ENCODE measurements around the gene TAX1BP1.

TAX1BP1 gene

GRCh38 chr7:27777662-27778061 is 37.7 kb downstream of the TAX1BP1 start:
- DNase-seq (ENCODE audit: low read depth in 2 of 3, low spot score in 1 of 3): no peak

DNA sequence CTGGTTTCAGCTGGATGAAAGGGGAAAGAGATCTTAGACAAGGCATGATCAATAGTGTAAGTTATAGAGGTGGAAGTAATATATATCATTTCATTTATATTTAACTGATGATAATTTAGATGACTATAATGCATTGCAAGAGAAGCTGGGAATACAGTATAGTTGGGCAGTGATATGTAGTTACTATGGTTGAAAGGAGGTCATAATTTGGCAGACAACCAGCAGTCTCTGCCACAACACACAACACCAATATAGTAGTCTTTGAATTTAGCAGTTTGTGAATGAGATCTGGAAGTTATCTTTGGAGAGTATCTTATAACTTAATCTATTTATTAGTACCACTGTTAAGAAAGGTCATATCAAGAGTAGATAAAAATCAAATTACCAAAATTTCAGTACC is 39.9 kb downstream of the TAX1BP1 start:
- DNase-seq (ENCODE audit: low read depth in 2 of 3, low spot score in 1 of 3): no peak

DNA sequence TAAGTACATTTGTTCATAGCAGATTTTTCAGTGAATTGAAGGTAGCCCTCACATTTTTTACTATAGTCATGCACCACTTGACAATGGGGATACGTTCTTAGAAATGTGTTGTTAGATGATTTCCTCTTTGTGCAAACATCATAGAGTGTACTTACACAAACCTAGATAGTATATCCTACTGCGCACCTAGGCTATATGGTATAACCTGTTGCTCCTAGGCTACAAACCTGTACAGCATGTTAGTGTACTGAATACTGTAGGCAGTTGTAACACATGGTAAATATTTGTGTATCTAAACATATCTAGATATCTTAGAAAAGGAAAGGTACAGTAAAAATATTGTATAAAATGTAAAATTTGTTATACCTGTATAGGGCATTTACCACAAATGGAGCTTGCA is 41.2 kb downstream of the TAX1BP1 start:
- DNase-seq (ENCODE audit: low read depth in 2 of 3, low spot score in 1 of 3): no peak

DNA sequence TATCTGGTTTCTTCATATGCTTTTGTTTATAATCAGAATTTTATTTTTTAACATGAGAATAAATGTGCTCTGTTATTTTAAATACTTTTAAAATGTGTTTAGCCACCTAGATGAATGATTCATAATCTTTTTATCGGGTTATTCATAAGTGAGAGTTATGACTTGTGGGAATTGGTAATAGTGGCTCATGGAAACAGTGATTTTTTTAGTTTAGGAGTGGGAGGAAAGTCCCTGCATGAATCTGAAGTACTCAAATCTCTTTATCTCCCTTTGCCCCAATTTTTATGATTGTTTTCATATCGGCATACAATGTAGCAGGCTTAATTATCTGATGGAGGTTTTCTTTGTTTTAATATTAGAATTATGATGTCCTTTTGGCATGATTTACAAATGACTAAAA is 42.9 kb downstream of the TAX1BP1 start:
- no peak for DNase-seq (ENCODE audit: low read depth in 2 of 3, low spot score in 1 of 3)

GRCh38 chr7:27784399-27785053 is 44.6 kb downstream of the TAX1BP1 start:
- DNase-seq (ENCODE audit: low read depth in 2 of 3, low spot score in 1 of 3): peak in 1 of 3 donors; percentile 69

- no peak for DNase-seq (ENCODE audit: low read depth in 2 of 3, low spot score in 1 of 3)
Observed at GRCh38 chr7:27788437-27788836, 48.5 kb downstream of the TAX1BP1 start.

DNA sequence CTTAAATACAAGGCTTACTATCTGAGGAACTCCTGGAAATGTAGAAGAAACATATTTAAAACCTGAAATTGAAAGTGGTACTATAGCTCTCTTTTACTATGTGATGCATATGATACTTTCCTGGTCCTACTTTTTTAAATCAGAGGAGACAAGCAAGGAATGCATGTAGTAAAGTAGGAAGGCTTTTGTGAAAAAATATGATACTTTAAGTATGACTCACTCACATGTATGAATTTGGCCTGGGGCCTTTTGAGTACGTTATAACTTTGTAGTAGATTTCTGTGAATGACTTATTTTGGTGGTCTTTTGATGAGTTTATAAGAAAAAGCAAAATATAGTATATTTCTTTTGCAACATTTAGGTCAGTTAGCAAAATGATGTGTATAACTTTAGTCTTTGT is 53.8 kb downstream of the TAX1BP1 start:
- no peak for DNase-seq (ENCODE audit: low read depth in 2 of 3, low spot score in 1 of 3)

- no peak for DNase-seq (ENCODE audit: low read depth in 2 of 3, low spot score in 1 of 3)
Observed at GRCh38 chr7:27795977-27796376, 56.0 kb downstream of the TAX1BP1 start.

DNA sequence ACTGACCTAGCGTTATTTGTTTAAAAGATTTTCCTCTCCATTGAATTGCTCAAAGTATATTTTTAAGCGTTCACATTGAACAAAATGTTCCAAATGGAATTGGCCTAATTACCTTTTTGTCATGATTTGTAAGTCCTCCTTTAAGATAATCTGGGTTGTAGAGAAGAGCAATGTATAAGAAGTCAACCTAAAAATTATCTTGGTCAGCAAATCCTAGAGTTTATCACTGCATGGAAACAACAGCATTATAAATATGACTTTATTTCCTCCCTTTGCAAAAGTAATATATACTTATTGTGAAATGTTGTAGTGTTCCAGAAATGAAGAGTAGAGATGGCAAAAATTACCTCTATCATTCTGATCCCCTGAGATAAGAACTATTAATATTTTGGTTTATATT is 59.2 kb downstream of the TAX1BP1 start:
- DNase-seq (ENCODE audit: low read depth in 2 of 3, low spot score in 1 of 3): no peak

DNA sequence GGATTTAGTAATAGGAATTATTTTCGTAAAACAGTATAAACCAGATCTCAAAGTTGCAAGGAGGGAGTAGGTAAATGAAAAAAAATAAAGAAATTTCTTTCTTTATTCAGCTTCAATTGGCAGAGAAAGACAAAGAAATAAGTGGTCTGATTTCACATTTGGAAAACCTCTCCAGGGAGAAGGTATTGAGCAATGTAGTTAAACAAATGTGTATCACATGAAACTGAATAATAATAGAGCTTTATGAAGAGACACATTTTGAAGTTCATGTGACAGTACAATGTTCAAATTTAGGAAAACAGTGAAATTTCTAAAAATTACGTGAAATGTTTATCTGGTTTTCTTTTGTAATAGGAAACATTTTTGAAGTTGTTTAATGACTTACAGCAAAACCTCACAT is 63.0 kb downstream of the TAX1BP1 start:
- no peak for DNase-seq (ENCODE audit: low read depth in 2 of 3, low spot score in 1 of 3)

DNA sequence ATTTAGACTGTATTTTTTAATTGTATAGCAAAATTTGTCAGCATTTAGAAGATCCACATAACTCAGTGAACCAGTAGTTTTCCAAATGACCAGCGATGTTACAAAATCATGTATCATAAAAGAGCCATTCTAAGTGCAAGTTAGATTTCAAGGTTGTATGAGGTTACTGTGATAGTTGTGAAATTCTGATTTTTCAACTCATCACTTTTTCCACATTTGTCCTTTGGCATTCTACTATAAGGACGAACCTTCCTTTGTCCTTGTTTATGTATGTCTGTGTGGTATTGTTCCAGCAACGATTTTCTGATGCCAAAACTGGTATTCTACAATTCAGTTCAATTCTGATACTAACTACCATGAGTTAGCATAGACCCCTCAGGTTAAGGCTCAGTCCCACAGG is 64.2 kb downstream of the TAX1BP1 start:
- no peak for DNase-seq (ENCODE audit: low read depth in 2 of 3, low spot score in 1 of 3)

DNA sequence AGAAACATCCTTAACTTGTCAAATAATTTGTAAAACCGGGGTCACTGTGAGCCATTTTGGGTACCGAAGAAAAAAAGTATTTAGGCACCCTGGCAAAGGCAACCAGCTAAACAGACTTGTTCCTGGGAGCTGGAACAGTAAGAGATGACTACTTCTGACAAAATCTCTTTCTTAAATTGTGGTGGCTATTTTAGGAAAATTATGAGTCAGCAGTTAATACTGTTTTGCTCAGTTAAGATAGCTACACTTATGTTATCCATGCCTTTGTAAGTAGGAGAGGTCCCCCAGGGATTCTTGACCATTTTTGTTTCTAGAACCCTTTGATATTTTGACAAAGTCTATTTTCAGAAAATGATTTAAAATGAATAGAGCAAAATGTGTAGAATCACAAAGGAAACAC is 68.7 kb downstream of the TAX1BP1 start:
- DNase-seq (ENCODE audit: low read depth in 2 of 3, low spot score in 1 of 3): no peak

- DNase-seq (ENCODE audit: low read depth in 2 of 3, low spot score in 1 of 3): no peak
Observed at GRCh38 chr7:27810186-27810585, 70.2 kb downstream of the TAX1BP1 start.

DNA sequence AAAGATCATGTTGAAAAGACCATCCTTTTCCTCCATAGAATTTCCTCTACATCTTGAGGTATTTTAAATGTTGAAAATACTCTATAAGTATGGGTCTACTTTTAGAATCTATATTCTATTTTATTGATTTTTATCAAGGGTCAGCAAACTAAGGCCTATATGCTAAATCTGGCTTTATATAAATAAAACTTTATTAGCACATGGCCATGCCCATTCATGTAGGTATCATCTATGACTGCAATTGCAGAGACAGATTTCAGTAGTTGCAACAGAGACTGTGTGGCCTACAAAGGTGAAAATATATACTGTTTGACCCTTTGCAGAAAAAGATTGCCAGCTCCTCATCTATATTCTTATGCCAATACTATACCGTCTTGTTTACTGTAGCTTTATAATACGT is 72.7 kb downstream of the TAX1BP1 start:
- DNase-seq (ENCODE audit: low read depth in 2 of 3, low spot score in 1 of 3): no peak

GRCh38 chr7:27822245-27822644 is 82.3 kb downstream of the TAX1BP1 start:
- DNase-seq (ENCODE audit: low read depth in 2 of 3, low spot score in 1 of 3): no peak

GRCh38 chr7:27825891-27826290 is 85.9 kb downstream of the TAX1BP1 start:
- DNase-seq (ENCODE audit: low read depth in 2 of 3, low spot score in 1 of 3): no peak

DNA sequence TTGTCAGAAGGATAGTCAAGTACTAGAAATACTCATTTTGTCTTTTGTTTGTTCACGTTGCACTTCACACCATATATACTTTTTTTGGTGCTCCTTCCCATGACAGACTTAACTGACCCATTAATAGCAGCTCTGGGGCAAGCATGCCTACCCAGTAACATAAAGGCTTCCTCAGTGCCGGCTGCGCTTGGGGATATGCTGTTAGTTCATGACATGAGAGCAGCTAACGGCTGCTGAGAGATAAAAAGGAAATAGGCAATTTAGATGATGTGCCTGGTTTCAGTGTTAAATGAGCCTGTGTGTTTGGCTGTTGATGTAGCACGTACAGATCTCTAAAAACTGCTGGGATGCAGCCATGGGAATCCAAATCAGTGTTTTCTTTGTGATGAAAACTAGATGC is 86.4 kb downstream of the TAX1BP1 start:
- DNase-seq (ENCODE audit: low read depth in 2 of 3, low spot score in 1 of 3): no peak

- no peak for DNase-seq (ENCODE audit: low read depth in 2 of 3, low spot score in 1 of 3)
Observed at GRCh38 chr7:27834179-27834921, 94.4 kb downstream of the TAX1BP1 start.

- no peak for DNase-seq (ENCODE audit: low read depth in 2 of 3, low spot score in 1 of 3)
Observed at GRCh38 chr7:27835376-27835775, 95.4 kb downstream of the TAX1BP1 start.

- no peak for DNase-seq (ENCODE audit: low read depth in 2 of 3, low spot score in 1 of 3)
Observed at GRCh38 chr7:27836536-27836935, 96.6 kb downstream of the TAX1BP1 start.

GRCh38 chr7:27839099-27839498 is 99.1 kb downstream of the TAX1BP1 start:
- DNase-seq (ENCODE audit: low read depth in 2 of 3, low spot score in 1 of 3): no peak

GRCh38 chr7:27840313-27840712 is 100.4 kb downstream of the TAX1BP1 start:
- no peak for DNase-seq (ENCODE audit: low read depth in 2 of 3, low spot score in 1 of 3)

DNA sequence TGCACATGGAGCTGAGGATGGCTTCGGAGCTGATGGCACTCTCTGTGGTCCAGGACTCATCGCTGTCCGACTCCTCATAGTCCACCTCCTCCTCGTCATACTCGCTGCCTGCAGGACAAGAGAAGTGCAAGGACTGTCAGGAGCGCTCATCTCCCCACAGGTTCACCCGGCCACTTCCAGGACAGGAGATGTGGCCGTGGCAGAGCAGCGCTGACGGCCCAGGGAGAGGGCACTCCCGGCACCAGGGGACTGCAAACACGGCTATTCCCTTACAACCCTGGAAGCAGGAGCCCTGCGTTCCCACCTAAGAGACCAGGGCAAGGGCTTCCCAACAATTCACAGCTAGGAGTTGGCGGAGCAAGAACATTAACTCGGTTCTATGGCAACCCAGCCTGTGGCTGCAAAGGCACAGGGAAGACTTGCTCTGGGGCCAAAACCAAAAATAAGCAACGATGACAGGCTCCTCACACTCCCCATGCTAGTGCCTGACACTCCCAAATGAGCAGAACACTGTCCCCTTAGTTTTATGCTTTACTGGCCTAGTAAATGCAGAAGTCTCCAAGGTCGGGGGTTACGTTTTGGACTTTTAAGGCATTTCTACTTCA is 100.9 kb downstream of the TAX1BP1 start:
- no peak for DNase-seq (ENCODE audit: low read depth in 2 of 3, low spot score in 1 of 3)
